Left renal pelvis (tissue), 4 donors: ENCODE data around the gene TP53TG3. TPM values are rescaled to one million over a fixed set of nuclear protein-coding genes. Genes with fewer than 3 reads are reported as not detected.
"Not testable (repeated sequence)": the region's sequence is repeated elsewhere in the genome, so short reads cannot be mapped to it uniquely, and the experiment has no call there.

Source experiments
- DNase-seq, 4 donors: peaks; one replicate each; pipeline ENCODE4 v3.0.0-alpha.2; 2013; ENCODE audit warnings: low read depth in 4 of 4, low spot score in 3 of 4
- polyA plus RNA-seq, 4 donors: library from polyadenylated mRNA; unstranded; fragments of 120-200 nt; gene quantifications; one replicate each; pipeline ENCODE4 v1.2.1, GENCODE V29; 2013; ENCODE audit not compliant: insufficient read length in 4 of 4

TP53TG3 gene, protein sequence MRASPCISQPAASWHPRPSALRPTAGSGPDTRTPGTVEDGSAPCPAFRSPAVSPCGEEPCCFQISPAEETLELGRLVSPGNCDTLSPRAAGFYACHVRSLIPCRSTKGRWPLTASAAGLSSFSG
- not detected for polyA plus RNA-seq

GRCh38 chr16:32676065-32676464 is at the start of gene TP53TG3:
TP53TG3 (minus strand) TSS chr16:32676165; CDS start chr16:32676097, 68 bp downstream.
- DNase-seq, result not testable (repeated sequence)

DNA sequence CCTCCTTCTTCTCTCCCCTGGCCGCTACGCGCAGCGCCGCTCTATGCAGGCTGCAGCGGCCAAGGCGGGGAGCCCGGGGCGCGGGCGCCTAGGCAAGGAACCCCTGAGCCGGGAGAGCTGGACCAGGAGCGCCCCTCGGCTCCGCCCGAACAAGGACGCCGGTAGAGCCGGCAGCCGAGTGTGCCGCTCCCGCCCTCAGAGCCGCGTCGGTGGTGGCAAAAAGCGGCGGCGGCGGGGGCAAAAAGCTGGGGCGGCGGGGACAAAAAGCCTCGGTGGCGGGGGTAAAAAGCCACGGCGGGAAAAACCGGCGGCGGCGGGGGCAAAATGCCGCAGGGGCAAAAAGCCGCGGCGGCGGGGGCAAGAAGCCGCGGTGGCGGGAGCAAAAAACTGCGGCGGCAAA is 25.1 kb downstream of the TP53TG3 start:
- DNase-seq, result not testable (repeated sequence)

GRCh38 chr16:32647562-32647961 is 28.4 kb downstream of the TP53TG3 start:
- DNase-seq, result not testable (repeated sequence)

- DNase-seq, result not testable (repeated sequence)
Measured at GRCh38 chr16:32646780-32647179, 29.2 kb downstream of the TP53TG3 start.

DNA sequence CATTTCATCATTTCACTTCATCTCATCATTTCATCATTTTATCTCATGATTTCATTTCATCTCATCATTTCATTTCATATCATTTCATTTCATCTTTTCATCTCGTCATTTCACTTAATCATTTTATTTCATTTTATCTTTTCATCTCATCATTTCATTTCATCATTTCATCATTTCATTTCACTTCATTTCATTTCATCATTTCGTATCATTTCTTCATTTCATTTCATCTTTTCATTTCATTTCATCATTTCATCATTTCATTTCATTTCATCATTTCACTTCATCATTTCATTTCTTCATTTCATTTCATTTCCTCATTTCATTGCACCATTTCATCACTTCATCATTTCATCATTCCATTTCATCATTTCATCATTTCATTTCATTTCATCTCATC is 29.8 kb downstream of the TP53TG3 start:
- not testable (repeated sequence) for DNase-seq

- DNase-seq, result not testable (repeated sequence)
Measured at GRCh38 chr16:32645278-32645908, 30.6 kb downstream of the TP53TG3 start.

DNA sequence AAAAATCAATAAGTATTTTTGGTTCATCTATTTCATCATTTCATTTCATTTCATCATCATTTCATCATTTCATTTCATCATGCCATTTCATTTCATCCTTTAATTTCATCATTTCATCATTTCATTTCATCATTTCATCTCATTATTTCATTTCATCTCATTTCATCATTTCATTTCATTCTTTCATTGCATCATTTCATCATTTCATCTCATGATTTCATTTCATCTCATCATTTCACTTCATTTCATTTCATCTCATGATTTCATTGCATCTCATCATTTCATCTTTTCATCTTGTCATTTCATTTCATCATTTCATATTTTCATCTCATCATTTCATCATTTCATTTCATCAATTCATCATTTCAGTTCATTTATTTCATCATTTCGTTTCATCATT is 31.2 kb downstream of the TP53TG3 start:
- DNase-seq, result not testable (repeated sequence)

DNA sequence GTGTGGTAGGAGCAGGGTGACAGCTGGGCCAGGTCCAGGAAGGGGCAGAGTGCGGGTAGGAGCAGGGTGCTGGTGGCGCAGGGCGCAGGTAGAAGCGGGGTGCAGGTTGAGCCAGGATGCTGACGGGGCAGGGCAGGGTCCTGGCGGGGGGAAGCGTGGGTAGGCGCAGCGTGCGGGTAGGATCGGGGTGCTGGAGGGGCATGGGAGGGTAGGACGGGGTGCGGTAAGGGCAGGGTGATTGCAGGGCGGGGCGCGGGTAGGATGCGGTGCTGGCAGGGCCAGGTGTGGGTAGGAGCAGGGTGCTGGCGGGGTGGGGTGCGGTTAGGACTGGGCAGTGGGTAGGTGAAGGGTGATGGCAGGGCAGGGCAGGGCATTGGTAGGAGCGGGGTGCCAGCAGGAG is 38.4 kb downstream of the TP53TG3 start:
- DNase-seq, result not testable (repeated sequence)

DNA sequence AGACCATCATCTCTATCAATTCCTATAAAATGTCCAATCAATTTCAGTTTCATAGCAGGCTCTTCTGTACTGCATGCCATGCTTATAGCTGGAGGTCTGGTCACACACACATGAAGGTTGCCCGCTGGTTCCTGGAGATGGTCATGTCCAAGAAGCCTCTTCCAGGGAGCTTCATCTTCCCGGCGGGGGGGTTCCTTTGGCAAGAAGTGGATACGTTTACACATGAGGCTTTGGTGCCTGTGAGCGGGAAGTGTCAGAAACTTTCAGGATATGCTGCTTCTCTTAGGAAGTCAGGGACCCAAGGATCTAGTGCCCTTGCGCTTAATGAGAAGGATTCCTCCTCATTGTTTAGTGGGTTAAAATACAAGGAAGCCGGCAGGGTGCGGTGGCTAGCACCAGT is 43.9 kb downstream of the TP53TG3 start:
- not testable (repeated sequence) for DNase-seq
